BE2C (cell line): Measurements from ENCODE around the gene MYCBP2.

Source experiments
- DNase-seq: peaks from one replicate; pipeline ENCODE4 v3.0.0-alpha.2; 2020
- H3K27me3 ChIP-seq: fragments of 250-450 bp; sonication (Bioruptor Pico); 2 replicates; pipeline ENCODE4 v1.5.1; 2020; ENCODE audit warnings: mild to moderate bottlenecking
- H3K36me3 ChIP-seq: fragments of 250-450 bp; sonication (Bioruptor Pico); 2 replicates; pipeline ENCODE4 v1.5.1; 2020; ENCODE audit warnings: mild to moderate bottlenecking
- H3K4me1 ChIP-seq: fragments of 250-450 bp; sonication (Bioruptor Pico); 2 replicates; pipeline ENCODE4 v1.5.1; 2020
- H3K4me3 ChIP-seq: 2 replicates; pipeline ENCODE4 v1.5.1; 2011; ENCODE audit warnings: low read depth, low read length
- H3K9me3 ChIP-seq: fragments of 250-450 bp; sonication (Bioruptor Pico); 2 replicates; pipeline ENCODE4 v1.5.1; 2020
- CTCF ChIP-seq: IDR thresholded peaks from 2 replicates; pipeline ENCODE4 v1.5.1; 2012; ENCODE audit warnings: mild to moderate bottlenecking, low read depth, low read length

The MYCBP2 gene

GRCh38 chr13:77305266-77305665 is 21.6 kb downstream of the MYCBP2 start:
- Histone ChIP-seq H3K36me3 (no peaks in the 10 kb centered on the region; the same call in 1 of the 2 replicates), H3K4me3 (no peak overlapping the region), H3K4me1 (no peaks in the 10 kb centered on the region; the same call in 1 of the 2 replicates), H3K9me3 (no peaks in the 10 kb centered on the region; the same call in 1 of the 2 replicates), H3K27me3 (no peaks in the 10 kb centered on the region)
- DNase-seq: no peak
- no peak for TF ChIP-seq CTCF

- Histone ChIP-seq H3K4me1 (no peaks in the 10 kb centered on the region), H3K36me3 (peaks cover under 1% of the 10 kb centered on the region), H3K4me3 (no peak overlapping the region), H3K27me3 (no peaks in the 10 kb centered on the region), H3K9me3 (no peaks in the 10 kb centered on the region; the same call in 1 of the 2 replicates)
- no peak for TF ChIP-seq CTCF
- no peak for DNase-seq
Measured at GRCh38 chr13:77300176-77301037, 26.5 kb downstream of the MYCBP2 start.

GRCh38 chr13:77299587-77299986 is 27.3 kb downstream of the MYCBP2 start:
- TF ChIP-seq CTCF: no peak
- H3K4me1 ChIP-seq: no peaks in the 10 kb centered on the region
- DNase-seq: no peak
- no peaks in the 10 kb centered on the region for H3K27me3 ChIP-seq
- H3K36me3 ChIP-seq: peaks cover 8% of the 10 kb centered on the region
- no peak overlapping the region for H3K4me3 ChIP-seq
- H3K9me3 ChIP-seq: no peaks in the 10 kb centered on the region; the same call in 1 of the 2 replicates

GRCh38 chr13:77298426-77298825 is 28.5 kb downstream of the MYCBP2 start:
- no peaks in the 10 kb centered on the region; the same call in 1 of the 2 replicates for H3K9me3 ChIP-seq
- H3K36me3 ChIP-seq: peaks cover 11% of the 10 kb centered on the region
- H3K4me3 ChIP-seq: no peak overlapping the region
- no peak for DNase-seq
- H3K27me3 ChIP-seq: no peaks in the 10 kb centered on the region
- H3K4me1 ChIP-seq: no peaks in the 10 kb centered on the region
- TF ChIP-seq CTCF: no peak

- peaks cover 34% of the 10 kb centered on the region for H3K36me3 ChIP-seq
Measured at GRCh38 chr13:77291774-77292173, 35.1 kb downstream of the MYCBP2 start.

More at GRCh38 chr13:77291774-77292173, 35.1 kb downstream of the MYCBP2 start:
- no peak overlapping the region for H3K4me3 ChIP-seq
- no peaks in the 10 kb centered on the region for H3K27me3 ChIP-seq
- H3K9me3 ChIP-seq: no peaks in the 10 kb centered on the region
- no peaks in the 10 kb centered on the region for H3K4me1 ChIP-seq
- no peak for TF ChIP-seq CTCF
- no peak for DNase-seq
